Sigmoid colon (tissue), 4 donors: ENCODE data around the gene CTNNA2.

ENCODE experiments used
- CTCF ChIP-seq, 4 experiments: fragments of 450-650 bp in 3 of 4; fragments of 200-600 bp in 1 of 4; IDR thresholded peaks; one replicate each; pipeline ENCODE4 v1.5.1; 2016 to 2019; ENCODE audit warnings: antibody characterized with exemption in 4 of 4, mild to moderate bottlenecking in 3 of 4, moderate library complexity in 2 of 4
- POLR2AphosphoS5 ChIP-seq, 4 donors: sonication (generic); formaldehyde crosslinking; IDR thresholded peaks; one replicate each; pipeline ENCODE4 v1.6.1; 2017; ENCODE audit warnings: antibody characterized with exemption in 4 of 4

GRCh38 chr2:80014637-80015036 is 501.8 kb downstream of the CTNNA2 start:
- TF ChIP-seq CTCF (IDR thresholded peaks at IDR 0.05) (no peak), POLR2AphosphoS5 (IDR thresholded peaks at IDR 0.05) (no peak)
